RWPE2 (cell line): ENCODE data around the gene TEX2.

ENCODE experiments used
- ATAC-seq: fragments of 200-7000 bp; cut with Tn5 transposase; 3 replicates; pipeline ENCODE4 v1.9.1; 2021; ENCODE audit warnings: low read depth
- DNase-seq: peaks from one replicate; pipeline ENCODE4 v3.0.0-alpha.2; 2020; ENCODE audit warnings: low spot score
- H3K27ac ChIP-seq: fragments of 450-650 bp; 2 replicates; pipeline ENCODE4 v1.5.1; 2017; ENCODE audit warnings: mild to moderate bottlenecking; ENCODE audit not compliant: poor library complexity, severe bottlenecking
- H3K27me3 ChIP-seq: fragments of 250-450 bp; sonication (Bioruptor Pico); 2 replicates; pipeline ENCODE4 v1.5.1; 2021; ENCODE audit warnings: mild to moderate bottlenecking, moderate library complexity; ENCODE audit not compliant: insufficient read depth, poor library complexity, severe bottlenecking
- H3K36me3 ChIP-seq: fragments of 250-450 bp; sonication (Bioruptor Pico); 2 replicates; pipeline ENCODE4 v1.5.1; 2020; ENCODE audit warnings: low read depth, mild to moderate bottlenecking, moderate library complexity
- H3K4me1 ChIP-seq: fragments of 250-450 bp; sonication (Bioruptor Pico); 2 replicates; pipeline ENCODE4 v1.5.1; 2021; ENCODE audit warnings: mild to moderate bottlenecking, moderate library complexity; ENCODE audit not compliant: insufficient read depth, poor library complexity, severe bottlenecking
- H3K4me3 ChIP-seq: fragments of 250-450 bp; sonication (Bioruptor Pico); 2 replicates; pipeline ENCODE4 v1.5.1; 2021; ENCODE audit warnings: mild to moderate bottlenecking, moderate library complexity; ENCODE audit not compliant: severe bottlenecking
- H3K9me3 ChIP-seq: fragments of 250-450 bp; sonication (Bioruptor Pico); 2 replicates; pipeline ENCODE4 v1.5.1; 2021; ENCODE audit warnings: mild to moderate bottlenecking, moderate library complexity; ENCODE audit not compliant: severe bottlenecking
- TF ChIP-seq, protein P1 (sequence below): fragments of 450-650 bp; IDR thresholded peaks from one replicate; pipeline ENCODE4 v1.5.1; 2017; ENCODE audit warnings: mild to moderate bottlenecking, moderate library complexity; ENCODE audit not compliant: poor library complexity, severe bottlenecking

TEX2 gene

GRCh38 chr17:64250233-64250835 is 12.7 kb downstream of the TEX2 start:
- ATAC-seq (peak; percentile 48; the same call in 2 of the 3 replicates), DNase-seq (no peak)
- Histone ChIP-seq H3K36me3 (no peaks in the 10 kb centered on the region; the same call in 1 of the 2 replicates), H3K4me1 (peaks cover 20% of the 10 kb centered on the region), H3K27ac (no peak overlapping the region), H3K9me3 (no peaks in the 10 kb centered on the region), H3K27me3 (no peaks in the 10 kb centered on the region), H3K4me3 (no peak overlapping the region)
- TF ChIP-seq, protein P1, sequence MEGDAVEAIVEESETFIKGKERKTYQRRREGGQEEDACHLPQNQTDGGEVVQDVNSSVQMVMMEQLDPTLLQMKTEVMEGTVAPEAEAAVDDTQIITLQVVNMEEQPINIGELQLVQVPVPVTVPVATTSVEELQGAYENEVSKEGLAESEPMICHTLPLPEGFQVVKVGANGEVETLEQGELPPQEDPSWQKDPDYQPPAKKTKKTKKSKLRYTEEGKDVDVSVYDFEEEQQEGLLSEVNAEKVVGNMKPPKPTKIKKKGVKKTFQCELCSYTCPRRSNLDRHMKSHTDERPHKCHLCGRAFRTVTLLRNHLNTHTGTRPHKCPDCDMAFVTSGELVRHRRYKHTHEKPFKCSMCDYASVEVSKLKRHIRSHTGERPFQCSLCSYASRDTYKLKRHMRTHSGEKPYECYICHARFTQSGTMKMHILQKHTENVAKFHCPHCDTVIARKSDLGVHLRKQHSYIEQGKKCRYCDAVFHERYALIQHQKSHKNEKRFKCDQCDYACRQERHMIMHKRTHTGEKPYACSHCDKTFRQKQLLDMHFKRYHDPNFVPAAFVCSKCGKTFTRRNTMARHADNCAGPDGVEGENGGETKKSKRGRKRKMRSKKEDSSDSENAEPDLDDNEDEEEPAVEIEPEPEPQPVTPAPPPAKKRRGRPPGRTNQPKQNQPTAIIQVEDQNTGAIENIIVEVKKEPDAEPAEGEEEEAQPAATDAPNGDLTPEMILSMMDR: no peak

DNA sequence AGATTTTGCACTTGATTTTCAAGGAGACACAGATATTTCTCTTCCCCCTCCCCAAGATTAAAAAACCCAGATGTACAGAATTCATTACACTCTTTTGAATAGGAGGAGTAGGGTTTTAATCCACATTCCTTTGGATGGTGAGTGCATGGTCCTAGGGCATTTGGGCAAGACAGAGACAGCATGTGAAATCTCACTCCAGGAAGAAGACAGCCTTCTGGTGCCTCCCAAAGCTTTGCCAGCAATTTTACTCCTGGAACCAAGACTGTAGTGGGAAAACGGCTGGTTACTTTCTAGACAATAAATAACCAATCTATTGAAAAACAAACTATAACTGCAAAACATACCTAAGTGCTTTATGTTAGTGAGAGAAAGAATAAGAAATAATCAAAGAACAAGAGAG is 15.2 kb downstream of the TEX2 start:
- TF ChIP-seq, protein P1: no peak
- H3K27ac ChIP-seq: no peak overlapping the region
- no peak overlapping the region for H3K4me3 ChIP-seq
- no peaks in the 10 kb centered on the region; the same call in 1 of the 2 replicates for H3K36me3 ChIP-seq
- DNase-seq (no peak), ATAC-seq (no peak)
- peaks cover 24% of the 10 kb centered on the region for H3K4me1 ChIP-seq
- H3K27me3 ChIP-seq: no peaks in the 10 kb centered on the region
- H3K9me3 ChIP-seq: no peaks in the 10 kb centered on the region

- Histone ChIP-seq H3K27ac (peak overlapping the region; percentile 26), H3K4me1 (peaks cover 30% of the 10 kb centered on the region), H3K27me3 (no peaks in the 10 kb centered on the region), H3K9me3 (no peaks in the 10 kb centered on the region), H3K4me3 (no peak overlapping the region), H3K36me3 (no peaks in the 10 kb centered on the region; the same call in 1 of the 2 replicates)
- ATAC-seq (peak; percentile 66), DNase-seq (no peak)
- TF ChIP-seq, protein P1: no peak
These were observed 17.6 kb downstream of the TEX2 start for GRCh38 chr17:64245218-64246145.

- H3K4me3 ChIP-seq: no peak overlapping the region
- no peaks in the 10 kb centered on the region for H3K27me3 ChIP-seq
- H3K27ac ChIP-seq: peak overlapping the region; percentile 26
- no peaks in the 10 kb centered on the region; the same call in 1 of the 2 replicates for H3K36me3 ChIP-seq
- TF ChIP-seq, protein P1: no peak
- H3K9me3 ChIP-seq: no peaks in the 10 kb centered on the region
- DNase-seq (no peak), ATAC-seq (no peak)
- peaks cover 34% of the 10 kb centered on the region for H3K4me1 ChIP-seq
These were observed 18.9 kb downstream of the TEX2 start for GRCh38 chr17:64244165-64244564.
